ENCODE results near the gene TRIO. TPM values are rescaled to one million over a fixed set of nuclear protein-coding genes. Genes with fewer than 3 reads are reported as not detected.

TRIO gene
- total RNA-seq, 1 donor from 2014 or later, result 148 TPM

DNA sequence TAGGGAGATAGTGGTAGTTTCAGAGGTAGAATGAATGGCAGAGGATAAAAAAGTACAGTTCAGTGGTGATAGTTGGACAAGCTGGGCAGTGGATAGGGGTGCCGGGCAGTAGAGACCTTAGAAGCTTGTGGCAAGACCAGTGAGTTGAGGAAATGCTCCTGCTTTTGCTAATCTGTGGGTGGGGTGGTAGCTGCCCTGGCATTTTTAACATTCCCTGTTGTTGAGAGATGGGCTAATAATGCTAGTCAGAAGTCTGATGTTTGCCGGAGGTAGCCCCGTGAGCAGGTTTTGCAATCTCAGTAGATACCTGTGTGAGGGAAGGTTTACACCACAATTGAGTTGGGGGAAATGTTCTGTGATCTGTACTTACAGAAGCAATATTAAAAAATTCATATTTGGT is 91.1 kb downstream of the TRIO start:
- Histone ChIP-seq H3K4me3 (no peak overlapping the region), H3K4me1 (peaks cover 16% of the 10 kb centered on the region), H3K27ac (no peak overlapping the region), H3K36me3 (no peaks in the 10 kb centered on the region), H3K27me3 (ENCODE audit: low read depth) (no peaks in the 10 kb centered on the region), H3K9me3 (no peaks in the 10 kb centered on the region)
- intact Hi-C loops (cut with DNase I), result no loop called here
- TF ChIP-seq, protein P1, sequence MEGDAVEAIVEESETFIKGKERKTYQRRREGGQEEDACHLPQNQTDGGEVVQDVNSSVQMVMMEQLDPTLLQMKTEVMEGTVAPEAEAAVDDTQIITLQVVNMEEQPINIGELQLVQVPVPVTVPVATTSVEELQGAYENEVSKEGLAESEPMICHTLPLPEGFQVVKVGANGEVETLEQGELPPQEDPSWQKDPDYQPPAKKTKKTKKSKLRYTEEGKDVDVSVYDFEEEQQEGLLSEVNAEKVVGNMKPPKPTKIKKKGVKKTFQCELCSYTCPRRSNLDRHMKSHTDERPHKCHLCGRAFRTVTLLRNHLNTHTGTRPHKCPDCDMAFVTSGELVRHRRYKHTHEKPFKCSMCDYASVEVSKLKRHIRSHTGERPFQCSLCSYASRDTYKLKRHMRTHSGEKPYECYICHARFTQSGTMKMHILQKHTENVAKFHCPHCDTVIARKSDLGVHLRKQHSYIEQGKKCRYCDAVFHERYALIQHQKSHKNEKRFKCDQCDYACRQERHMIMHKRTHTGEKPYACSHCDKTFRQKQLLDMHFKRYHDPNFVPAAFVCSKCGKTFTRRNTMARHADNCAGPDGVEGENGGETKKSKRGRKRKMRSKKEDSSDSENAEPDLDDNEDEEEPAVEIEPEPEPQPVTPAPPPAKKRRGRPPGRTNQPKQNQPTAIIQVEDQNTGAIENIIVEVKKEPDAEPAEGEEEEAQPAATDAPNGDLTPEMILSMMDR (IDR thresholded peaks at IDR 0.05), result no peak
- DNase-seq (no peak), ATAC-seq (peak; percentile 51 to 55)

DNA sequence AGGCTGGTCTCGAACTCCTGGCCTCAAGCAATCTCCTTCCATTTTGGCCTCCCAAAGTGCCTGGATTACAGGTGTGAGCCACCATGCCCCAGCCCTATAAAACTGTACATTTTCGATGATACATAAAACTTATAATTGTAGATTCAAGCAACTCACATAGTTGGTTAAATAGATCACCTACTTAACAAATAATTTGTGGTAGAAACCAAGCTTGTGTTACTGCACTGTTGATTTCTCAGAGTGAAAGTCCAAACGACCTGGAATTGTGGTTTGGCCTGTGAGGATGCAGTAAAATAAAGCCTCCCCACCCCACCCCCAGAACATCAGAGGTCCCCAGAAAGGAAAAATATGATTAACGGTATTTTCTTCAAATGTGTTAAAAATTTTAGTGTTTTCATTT is 92.7 kb downstream of the TRIO start:
- H3K4me3 ChIP-seq, result no peak overlapping the region
- H3K4me1 ChIP-seq, result peaks cover 16% of the 10 kb centered on the region
- TF ChIP-seq, protein P1 (IDR thresholded peaks at IDR 0.05), result no peak
- H3K9me3 ChIP-seq, result no peaks in the 10 kb centered on the region
- ATAC-seq, result no peak
- no peaks in the 10 kb centered on the region for H3K27me3 ChIP-seq (ENCODE audit: low read depth)
- no peak overlapping the region for H3K27ac ChIP-seq
- no peaks in the 10 kb centered on the region for H3K36me3 ChIP-seq
- intact Hi-C loops (cut with DNase I), result no loop called here
- no peak for DNase-seq

DNA sequence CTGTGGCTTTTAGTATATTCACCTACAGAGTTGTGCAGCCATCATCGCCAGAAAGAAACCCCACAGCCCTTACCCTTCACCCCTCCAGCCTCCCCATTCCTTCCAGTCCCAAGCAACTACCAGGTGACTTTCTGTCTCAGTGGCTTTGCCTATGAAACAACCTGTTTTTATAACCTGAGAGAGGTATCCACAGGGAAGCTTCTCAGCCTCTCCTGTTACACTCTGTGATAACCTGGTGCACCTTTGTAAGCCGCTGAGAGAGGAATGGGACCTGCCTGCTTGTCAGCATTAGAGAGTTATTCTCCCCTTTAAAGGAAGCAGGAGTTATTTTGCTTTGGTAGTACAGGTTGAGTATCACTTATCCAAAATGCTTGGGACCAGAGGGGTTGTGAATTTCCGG is 93.6 kb downstream of the TRIO start:
- Histone ChIP-seq H3K27ac (no peak overlapping the region), H3K9me3 (no peaks in the 10 kb centered on the region), H3K36me3 (no peaks in the 10 kb centered on the region), H3K4me1 (peaks cover 16% of the 10 kb centered on the region), H3K27me3 (ENCODE audit: low read depth) (no peaks in the 10 kb centered on the region), H3K4me3 (no peak overlapping the region)
- intact Hi-C loops (cut with DNase I), result no loop called here
- ATAC-seq, result peak in 1 of 2 donors; percentile 16
- no peak for DNase-seq
- TF ChIP-seq, protein P1 (IDR thresholded peaks at IDR 0.05), result no peak

DNA sequence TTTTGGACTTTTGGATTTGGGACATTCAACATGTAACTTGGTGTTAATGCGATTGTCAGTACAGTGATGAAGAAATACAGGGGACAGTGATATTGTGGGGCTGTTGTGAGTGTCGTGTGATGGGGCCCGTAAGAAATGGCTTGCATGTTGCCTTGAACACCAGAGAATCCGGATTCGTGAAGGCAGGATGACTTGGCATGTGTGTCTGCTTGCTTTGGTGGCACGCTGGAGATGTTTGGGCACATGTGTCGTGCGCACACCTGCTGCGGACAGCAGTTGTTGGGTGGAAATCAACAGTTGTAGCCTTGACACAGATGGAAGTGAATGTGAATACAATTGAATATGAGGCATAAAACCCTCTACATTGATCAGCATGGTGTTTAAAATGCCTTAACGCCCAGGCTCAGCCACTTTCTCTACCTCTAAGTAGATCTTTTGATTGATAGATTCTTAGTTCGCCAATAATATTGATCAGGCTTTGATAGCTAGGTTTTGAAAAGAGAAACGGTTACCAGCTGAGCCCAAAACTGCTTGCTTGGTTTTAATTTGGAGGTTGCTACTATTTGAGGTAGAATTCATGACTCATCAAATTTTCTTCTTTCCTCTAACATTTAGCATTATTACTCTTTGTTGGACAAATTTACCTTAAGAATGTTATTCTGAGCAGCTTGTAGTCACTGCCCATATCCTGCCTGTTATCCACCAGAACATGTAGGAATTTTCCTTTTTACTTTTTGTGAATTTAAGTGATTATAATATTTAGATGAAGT is 94.4 kb downstream of the TRIO start:
- H3K4me1 ChIP-seq, result peaks cover 16% of the 10 kb centered on the region
- ATAC-seq, result no peak
- intact Hi-C loops (cut with DNase I), result no loop called here
- no peak overlapping the region for H3K4me3 ChIP-seq
- H3K36me3 ChIP-seq, result no peaks in the 10 kb centered on the region
- no peaks in the 10 kb centered on the region for H3K27me3 ChIP-seq (ENCODE audit: low read depth)
- TF ChIP-seq, protein P1 (IDR thresholded peaks at IDR 0.05), result no peak
- H3K9me3 ChIP-seq, result no peaks in the 10 kb centered on the region
- no peak for DNase-seq
- H3K27ac ChIP-seq, result no peak overlapping the region

DNA sequence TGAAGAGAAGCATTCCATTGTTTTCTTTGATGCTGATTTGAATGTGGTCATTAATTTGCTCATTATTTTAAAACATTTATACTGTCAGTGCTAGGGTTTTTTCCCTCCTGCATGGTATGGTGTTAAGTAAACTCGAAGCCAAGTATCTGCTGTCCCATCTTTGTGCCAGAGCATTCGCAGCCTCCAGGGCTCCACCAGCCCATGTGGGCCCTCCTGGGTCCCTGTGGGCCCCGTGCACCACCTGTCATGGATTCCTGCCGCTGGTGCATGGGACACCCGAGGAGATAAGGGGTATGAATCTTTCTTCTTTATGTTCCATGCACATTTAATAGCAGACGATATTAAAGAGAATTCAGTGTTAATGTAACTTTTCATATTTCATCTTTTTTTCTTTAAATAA is 95.1 kb downstream of the TRIO start:
- intact Hi-C loops (cut with DNase I), result no loop called here
- peaks cover 16% of the 10 kb centered on the region for H3K4me1 ChIP-seq
- ATAC-seq, result no peak
- H3K27ac ChIP-seq, result no peak overlapping the region
- TF ChIP-seq, protein P1 (IDR thresholded peaks at IDR 0.05), result no peak
- H3K27me3 ChIP-seq (ENCODE audit: low read depth), result no peaks in the 10 kb centered on the region
- no peaks in the 10 kb centered on the region for H3K36me3 ChIP-seq
- H3K9me3 ChIP-seq, result no peaks in the 10 kb centered on the region
- DNase-seq, result no peak
- H3K4me3 ChIP-seq, result no peak overlapping the region
